ENCODE results near the gene TP53RK.

Gene TP53RK

DNA sequence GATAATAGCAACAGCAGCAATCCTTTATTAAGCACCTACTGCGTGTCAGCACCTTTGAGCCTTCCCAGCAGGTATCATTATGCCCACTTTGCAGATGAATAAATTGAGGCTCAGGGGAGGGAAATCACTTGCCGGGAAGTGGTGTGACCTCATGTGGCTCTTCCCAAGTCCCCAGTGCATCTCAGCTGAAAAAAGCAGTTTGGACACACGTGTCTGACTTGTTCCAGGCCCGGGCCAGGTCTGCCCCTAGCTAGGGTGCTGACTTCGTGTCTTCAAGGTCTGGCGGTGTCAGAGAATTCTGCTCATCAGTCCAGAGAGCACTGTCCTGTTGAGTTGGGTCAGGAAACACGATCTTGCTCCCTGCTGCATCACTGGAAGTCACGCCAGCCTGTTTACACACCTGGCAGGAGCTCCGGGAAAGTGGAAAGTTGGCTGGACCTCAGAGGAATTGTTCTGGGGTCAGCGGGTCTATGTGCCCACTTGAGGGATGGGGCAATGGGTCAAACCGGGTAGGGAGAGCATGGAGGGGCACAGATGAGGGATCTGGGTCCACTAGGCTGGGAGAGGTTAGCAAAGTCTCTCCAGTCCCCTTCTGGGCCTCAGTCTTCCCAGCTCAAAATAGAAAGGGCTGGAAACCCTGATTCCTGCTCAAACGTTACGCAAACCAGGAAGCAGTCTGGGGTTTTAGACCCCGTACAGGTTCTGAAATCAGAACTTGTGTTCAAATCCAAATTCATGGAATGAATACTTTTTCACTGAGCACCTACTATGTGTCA lies 48.5 kb downstream of the TP53RK start:
- TF ChIP-seq, protein P1, sequence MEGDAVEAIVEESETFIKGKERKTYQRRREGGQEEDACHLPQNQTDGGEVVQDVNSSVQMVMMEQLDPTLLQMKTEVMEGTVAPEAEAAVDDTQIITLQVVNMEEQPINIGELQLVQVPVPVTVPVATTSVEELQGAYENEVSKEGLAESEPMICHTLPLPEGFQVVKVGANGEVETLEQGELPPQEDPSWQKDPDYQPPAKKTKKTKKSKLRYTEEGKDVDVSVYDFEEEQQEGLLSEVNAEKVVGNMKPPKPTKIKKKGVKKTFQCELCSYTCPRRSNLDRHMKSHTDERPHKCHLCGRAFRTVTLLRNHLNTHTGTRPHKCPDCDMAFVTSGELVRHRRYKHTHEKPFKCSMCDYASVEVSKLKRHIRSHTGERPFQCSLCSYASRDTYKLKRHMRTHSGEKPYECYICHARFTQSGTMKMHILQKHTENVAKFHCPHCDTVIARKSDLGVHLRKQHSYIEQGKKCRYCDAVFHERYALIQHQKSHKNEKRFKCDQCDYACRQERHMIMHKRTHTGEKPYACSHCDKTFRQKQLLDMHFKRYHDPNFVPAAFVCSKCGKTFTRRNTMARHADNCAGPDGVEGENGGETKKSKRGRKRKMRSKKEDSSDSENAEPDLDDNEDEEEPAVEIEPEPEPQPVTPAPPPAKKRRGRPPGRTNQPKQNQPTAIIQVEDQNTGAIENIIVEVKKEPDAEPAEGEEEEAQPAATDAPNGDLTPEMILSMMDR (IDR thresholded peaks at IDR 0.05; ENCODE audit: unreplicated experiment in 3 of 3): no peak
- Mint-ChIP-seq H3K9me3 (no peaks in the 10 kb centered on the region), H3K27ac (no peak overlapping the region), H3K4me1 (no peaks in the 10 kb centered on the region), H3K36me3 (ENCODE audit: low read depth) (no peaks in the 10 kb centered on the region), H3K4me3 (no peak overlapping the region), H3K27me3 (ENCODE audit: low read depth) (no peaks in the 10 kb centered on the region)

DNA sequence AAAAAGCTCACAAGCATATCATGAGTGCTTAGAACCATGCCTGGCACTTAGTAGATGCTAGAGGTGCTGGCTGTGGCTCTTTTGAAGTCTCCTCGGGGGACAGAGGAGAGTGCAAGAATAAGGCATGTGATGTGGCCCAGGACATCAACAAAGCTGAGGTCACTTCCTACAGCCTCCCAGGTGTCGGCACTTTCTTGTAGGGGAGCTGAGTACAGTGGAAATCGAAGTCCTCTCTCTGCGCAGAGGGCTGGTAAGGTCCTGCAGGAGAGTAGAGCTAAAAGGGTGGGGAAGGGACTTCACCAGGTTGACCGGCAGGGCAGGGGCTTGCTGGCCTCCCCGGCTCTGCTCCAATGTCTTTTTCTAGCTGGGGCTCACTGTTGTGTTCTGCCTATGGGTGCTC lies 49.2 kb downstream of the TP53RK start:
- no peaks in the 10 kb centered on the region for H3K36me3 Mint-ChIP-seq (ENCODE audit: low read depth)
- no peaks in the 10 kb centered on the region for H3K27me3 Mint-ChIP-seq (ENCODE audit: low read depth)
- H3K4me1 Mint-ChIP-seq: no peaks in the 10 kb centered on the region
- H3K4me3 Mint-ChIP-seq: no peak overlapping the region
- TF ChIP-seq, protein P1 (IDR thresholded peaks at IDR 0.05; ENCODE audit: unreplicated experiment in 3 of 3): no peak
- H3K27ac Mint-ChIP-seq: no peak overlapping the region
- H3K9me3 Mint-ChIP-seq: no peaks in the 10 kb centered on the region

DNA sequence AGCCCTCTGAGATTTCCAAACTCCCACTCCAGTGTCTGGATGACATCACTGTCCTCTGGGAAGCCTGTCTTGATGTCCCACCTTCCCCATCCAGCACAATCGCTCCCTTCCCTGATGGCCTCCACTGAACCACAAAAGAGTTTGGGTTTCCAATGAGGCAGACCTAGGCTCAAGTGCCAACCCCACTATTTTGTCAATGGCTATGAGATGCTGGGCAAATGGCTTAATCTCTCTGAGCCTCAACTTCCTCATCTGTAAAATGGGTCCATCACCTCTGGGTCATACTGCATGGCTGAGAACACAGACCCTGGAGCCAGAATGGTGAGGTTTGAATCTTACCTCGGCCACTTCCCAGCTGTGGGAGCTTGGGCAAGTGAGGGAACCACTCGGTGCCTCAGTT lies 49.7 kb downstream of the TP53RK start:
- TF ChIP-seq, protein P1 (IDR thresholded peaks at IDR 0.05; ENCODE audit: unreplicated experiment in 3 of 3): no peak
- Mint-ChIP-seq H3K27ac (no peak overlapping the region), H3K4me1 (no peaks in the 10 kb centered on the region), H3K9me3 (no peaks in the 10 kb centered on the region), H3K4me3 (no peak overlapping the region), H3K36me3 (ENCODE audit: low read depth) (no peaks in the 10 kb centered on the region), H3K27me3 (ENCODE audit: low read depth) (no peaks in the 10 kb centered on the region)

DNA sequence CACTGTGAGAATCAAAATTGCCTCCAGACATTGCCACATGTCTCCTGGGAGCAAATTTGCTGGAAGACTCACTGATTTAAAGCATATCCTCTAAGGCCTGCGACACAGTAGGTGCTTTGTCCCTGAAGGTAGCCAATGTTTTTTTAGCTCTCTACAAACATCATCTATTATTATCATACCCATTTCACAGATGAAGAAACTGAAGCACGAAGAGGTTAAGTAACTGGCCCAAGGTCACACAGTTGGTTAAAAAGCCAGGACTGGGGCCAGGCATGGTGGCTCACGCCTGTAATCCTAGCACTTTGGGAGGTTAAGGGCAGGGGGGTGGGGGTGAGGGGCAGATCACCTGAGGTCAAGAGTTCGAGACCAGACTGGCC lies 50.4 kb downstream of the TP53RK start:
- Mint-ChIP-seq H3K27ac (no peak overlapping the region), H3K4me1 (no peaks in the 10 kb centered on the region), H3K4me3 (no peak overlapping the region), H3K9me3 (no peaks in the 10 kb centered on the region), H3K36me3 (ENCODE audit: low read depth) (no peaks in the 10 kb centered on the region), H3K27me3 (ENCODE audit: low read depth) (no peaks in the 10 kb centered on the region)
- TF ChIP-seq, protein P1 (IDR thresholded peaks at IDR 0.05; ENCODE audit: unreplicated experiment in 3 of 3): no peak

DNA sequence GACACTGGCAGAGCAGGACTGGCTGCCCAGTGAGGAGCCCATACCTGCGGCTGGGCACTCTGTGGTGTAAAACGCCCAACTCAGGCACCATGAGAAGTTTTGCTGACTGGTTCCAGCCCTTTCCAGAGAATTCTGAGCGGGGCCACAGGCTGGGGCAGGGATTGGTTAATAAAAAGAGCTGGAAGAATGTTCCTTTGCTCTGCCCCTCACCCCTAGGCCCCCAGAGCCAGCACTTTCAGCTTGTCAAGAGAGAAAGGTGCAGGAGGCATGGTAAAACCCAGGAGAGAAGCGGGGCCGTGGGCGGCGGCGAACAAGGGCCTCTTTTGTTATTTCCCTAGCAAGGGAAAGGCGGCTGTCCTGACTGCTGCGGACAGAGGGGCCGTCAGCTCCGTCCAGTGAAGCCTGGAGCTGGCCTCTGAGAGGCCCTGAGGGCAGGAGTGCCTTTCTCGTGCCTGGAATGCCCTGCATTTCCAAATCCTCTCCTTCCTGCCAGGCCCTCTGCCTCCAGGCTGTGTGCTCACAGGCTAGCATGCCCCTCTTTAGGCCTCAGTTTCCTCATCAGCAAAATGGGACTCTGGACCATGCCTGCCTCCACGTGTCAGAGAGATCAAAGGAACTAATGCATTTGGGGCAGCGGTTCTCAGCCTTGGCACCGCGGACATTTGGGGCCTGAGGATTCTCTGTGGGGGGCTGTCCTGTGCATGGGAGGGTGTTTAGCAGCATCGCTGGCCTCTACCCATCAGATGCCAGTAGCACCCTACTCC lies 50.9 kb downstream of the TP53RK start:
- Mint-ChIP-seq H3K9me3 (no peaks in the 10 kb centered on the region), H3K27ac (no peak overlapping the region), H3K4me1 (no peaks in the 10 kb centered on the region), H3K4me3 (no peak overlapping the region), H3K27me3 (ENCODE audit: low read depth) (no peaks in the 10 kb centered on the region), H3K36me3 (ENCODE audit: low read depth) (no peaks in the 10 kb centered on the region)
- TF ChIP-seq, protein P1 (IDR thresholded peaks at IDR 0.05; ENCODE audit: unreplicated experiment in 3 of 3): no peak
